ENCODE data around the gene TAF11.
"Not testable (repeated sequence)": the region's sequence is repeated elsewhere in the genome, so short reads cannot be mapped to it uniquely, and the experiment has no call there.

TAF11 gene

GRCh38 chr6:34904990-34905613, 17.3 kb upstream of the TAF11 start:
- no peak for DNase-seq

- DNase-seq = no peak
Observed at GRCh38 chr6:34901930-34902329, 14.1 kb upstream of the TAF11 start.

- no peak for DNase-seq
Observed at GRCh38 chr6:34900321-34901031, 12.6 kb upstream of the TAF11 start.

- DNase-seq = not testable (repeated sequence)
Observed at GRCh38 chr6:34899748-34900147, 11.9 kb upstream of the TAF11 start.

- DNase-seq = no peak
Observed at GRCh38 chr6:34897716-34898115, 9.9 kb upstream of the TAF11 start.

- no peak for DNase-seq
Observed at GRCh38 chr6:34897130-34897529, 9.3 kb upstream of the TAF11 start.

- no peak for DNase-seq
Observed at GRCh38 chr6:34894693-34895092, 6.9 kb upstream of the TAF11 start.

GRCh38 chr6:34891296-34891695, 3.5 kb upstream of the TAF11 start:
- DNase-seq = no peak

GRCh38 chr6:34890533-34890925, 2.7 kb upstream of the TAF11 start:
- DNase-seq = no peak

GRCh38 chr6:34888874-34889555, 1.2 kb upstream of the TAF11 start, which contains the start of gene ANKS1A:
Gene ANKS1A (plus strand): TSS chr6:34889255. CDS start chr6:34889403, 148 bp downstream.
- DNase-seq = peak; percentile 94

- DNase-seq = no peak
Observed at GRCh38 chr6:34888514-34888856, 643 bp upstream of the TAF11 start.

- DNase-seq = not testable (repeated sequence)
Observed at GRCh38 chr6:34885837-34886236, 2.0 kb downstream of the TAF11 start.

- DNase-seq = no peak
Observed at GRCh38 chr6:34884996-34885395, 2.8 kb downstream of the TAF11 start.

- not testable (repeated sequence) for DNase-seq
Observed at GRCh38 chr6:34884073-34884472, 3.8 kb downstream of the TAF11 start.

GRCh38 chr6:34877869-34878485, 9.9 kb downstream of the TAF11 start:
- no peak for DNase-seq

GRCh38 chr6:34877259-34877658, 10.6 kb downstream of the TAF11 start:
- no peak for DNase-seq

GRCh38 chr6:34876472-34876871, 11.4 kb downstream of the TAF11 start:
- no peak for DNase-seq

- no peak for DNase-seq
Observed at GRCh38 chr6:34875292-34876213, 12.3 kb downstream of the TAF11 start.

- no peak for DNase-seq
Observed at GRCh38 chr6:34872332-34872731, 15.5 kb downstream of the TAF11 start.

- no peak for DNase-seq
Observed at GRCh38 chr6:34871853-34872252, 16.0 kb downstream of the TAF11 start.

GRCh38 chr6:34867484-34867883, 20.4 kb downstream of the TAF11 start:
- DNase-seq = no peak

GRCh38 chr6:34866509-34866908, 21.3 kb downstream of the TAF11 start:
- no peak for DNase-seq

GRCh38 chr6:34865107-34865506, 22.7 kb downstream of the TAF11 start:
- no peak for DNase-seq

Measured in CD4-positive, alpha-beta T cell treated with Interleukin-10 for 1 hour (primary cell).